Prostate gland (tissue), 2 donors: ENCODE measurements around the gene REST. TPM values are rescaled to one million over a fixed set of nuclear protein-coding genes. Genes with fewer than 3 reads are reported as not detected.

Experiments
- DNase-seq: peaks from one replicate; pipeline ENCODE4 v3.0.0-alpha.2; 2019; ENCODE audit warnings: low spot score
- H3K27ac ChIP-seq, 2 donors: fragments of 200-600 bp; sonication (generic); 2 replicates each; pipeline ENCODE4 v1.5.1; 2017 to 2019
- H3K27me3 ChIP-seq: fragments of 200-600 bp; sonication (generic); replicated peaks from 2 replicates; pipeline ENCODE4 v1.5.1; 2019; ENCODE audit not compliant: insufficient read depth
- H3K36me3 ChIP-seq, 2 donors: fragments of 200-600 bp; sonication (generic); 1 replicate in 1 of 2; 2 replicates in 1 of 2; pipeline versions ENCODE4 v1.5.1 to v1.8.1; 2017 to 2019
- H3K4me1 ChIP-seq: fragments of 200-600 bp; sonication (generic); replicated peaks from 2 replicates; pipeline ENCODE4 v1.5.1; 2019
- H3K4me3 ChIP-seq, 2 donors: fragments of 200-600 bp; sonication (generic); 2 replicates each; pipeline ENCODE4 v1.5.1; 2017 to 2019
- H3K9me3 ChIP-seq: fragments of 200-600 bp; sonication (generic); 2 replicates; pipeline ENCODE4 v1.5.1; 2017
- POLR2A ChIP-seq: fragments of 450-650 bp; IDR thresholded peaks from one replicate; pipeline ENCODE4 v1.6.1; 2016; ENCODE audit warnings: antibody characterized with exemption, mild to moderate bottlenecking
- POLR2AphosphoS5 ChIP-seq: sonication (generic); formaldehyde crosslinking; IDR thresholded peaks from one replicate; pipeline ENCODE4 v1.6.1; 2017; ENCODE audit warnings: antibody characterized with exemption
- WGBS: methylation state at CpG from one replicate; pipeline ENCODE4 v1.1.5; 2018; 5-methylcytosine and 5-hydroxymethylcytosine counted together
- intact Hi-C: fragments of 100-400 bp; cut with DNase I; formaldehyde crosslinking; loops from one replicate; pipeline ENCODE4 v1.14.2; 2022
- total RNA-seq, 2 donors: library from RNA; depleted of rRNA; stranded (reverse); fragments of >200 nt; gene quantifications; one replicate each; pipeline ENCODE4 v1.1.0, GENCODE V29; 2016
- TF ChIP-seq, protein P1 (sequence below), 4 experiments: fragments of 200-600 bp in 2 of 4; fragments of 450-650 bp in 2 of 4; sonication (generic) in 2 of 4; IDR thresholded peaks; 1 replicate in 3 of 4; 2 replicates in 1 of 4; pipeline ENCODE4 v1.5.1; 2016 to 2019; ENCODE audit warnings: antibody characterized with exemption in 4 of 4, mild to moderate bottlenecking in 2 of 4, moderate library complexity in 2 of 4

The REST gene, protein sequence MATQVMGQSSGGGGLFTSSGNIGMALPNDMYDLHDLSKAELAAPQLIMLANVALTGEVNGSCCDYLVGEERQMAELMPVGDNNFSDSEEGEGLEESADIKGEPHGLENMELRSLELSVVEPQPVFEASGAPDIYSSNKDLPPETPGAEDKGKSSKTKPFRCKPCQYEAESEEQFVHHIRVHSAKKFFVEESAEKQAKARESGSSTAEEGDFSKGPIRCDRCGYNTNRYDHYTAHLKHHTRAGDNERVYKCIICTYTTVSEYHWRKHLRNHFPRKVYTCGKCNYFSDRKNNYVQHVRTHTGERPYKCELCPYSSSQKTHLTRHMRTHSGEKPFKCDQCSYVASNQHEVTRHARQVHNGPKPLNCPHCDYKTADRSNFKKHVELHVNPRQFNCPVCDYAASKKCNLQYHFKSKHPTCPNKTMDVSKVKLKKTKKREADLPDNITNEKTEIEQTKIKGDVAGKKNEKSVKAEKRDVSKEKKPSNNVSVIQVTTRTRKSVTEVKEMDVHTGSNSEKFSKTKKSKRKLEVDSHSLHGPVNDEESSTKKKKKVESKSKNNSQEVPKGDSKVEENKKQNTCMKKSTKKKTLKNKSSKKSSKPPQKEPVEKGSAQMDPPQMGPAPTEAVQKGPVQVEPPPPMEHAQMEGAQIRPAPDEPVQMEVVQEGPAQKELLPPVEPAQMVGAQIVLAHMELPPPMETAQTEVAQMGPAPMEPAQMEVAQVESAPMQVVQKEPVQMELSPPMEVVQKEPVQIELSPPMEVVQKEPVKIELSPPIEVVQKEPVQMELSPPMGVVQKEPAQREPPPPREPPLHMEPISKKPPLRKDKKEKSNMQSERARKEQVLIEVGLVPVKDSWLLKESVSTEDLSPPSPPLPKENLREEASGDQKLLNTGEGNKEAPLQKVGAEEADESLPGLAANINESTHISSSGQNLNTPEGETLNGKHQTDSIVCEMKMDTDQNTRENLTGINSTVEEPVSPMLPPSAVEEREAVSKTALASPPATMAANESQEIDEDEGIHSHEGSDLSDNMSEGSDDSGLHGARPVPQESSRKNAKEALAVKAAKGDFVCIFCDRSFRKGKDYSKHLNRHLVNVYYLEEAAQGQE
- total RNA-seq = 10 to 100 TPM; 38.0 to 50.8 TPM

DNA sequence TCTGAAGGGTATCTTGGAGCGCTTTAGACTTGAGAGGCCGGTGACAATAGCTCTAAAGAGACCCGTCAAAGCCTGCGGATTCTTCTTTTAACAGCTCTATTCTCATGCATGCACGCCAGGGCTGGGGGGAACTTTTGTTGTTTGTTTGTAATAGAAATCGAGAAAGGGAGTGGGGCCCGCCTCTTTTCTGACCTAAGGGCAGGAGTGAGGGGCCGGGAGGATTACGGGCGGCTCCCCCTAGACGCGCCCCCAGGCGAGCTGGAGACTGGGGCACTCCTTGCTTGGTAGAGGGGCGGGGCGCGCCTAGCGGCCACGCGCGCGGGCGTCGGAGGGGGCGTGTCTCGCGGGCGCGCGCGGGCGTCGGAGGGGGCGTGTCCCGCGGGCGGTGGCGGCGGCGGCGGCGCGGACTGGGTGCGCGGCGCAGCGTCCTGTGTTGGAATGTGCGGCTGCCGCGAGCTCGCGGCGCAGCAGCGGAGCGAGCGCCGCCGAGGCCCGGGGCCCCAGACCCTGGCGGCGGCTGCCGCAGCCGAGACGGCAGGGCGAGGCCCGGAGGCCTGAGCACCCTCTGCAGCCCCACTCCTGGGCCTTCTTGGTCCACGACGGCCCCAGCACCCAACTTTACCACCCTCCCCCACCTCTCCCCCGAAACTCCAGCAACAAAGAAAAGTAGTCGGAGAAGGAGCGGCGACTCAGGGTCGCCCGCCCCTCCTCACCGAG is at the start of gene REST:
TSS of gene REST (plus strand) at position 412 of the 717 bp plus-strand sequence. CDS start 2,739 bp downstream, outside the sequence.
- TF ChIP-seq, protein P1, sequence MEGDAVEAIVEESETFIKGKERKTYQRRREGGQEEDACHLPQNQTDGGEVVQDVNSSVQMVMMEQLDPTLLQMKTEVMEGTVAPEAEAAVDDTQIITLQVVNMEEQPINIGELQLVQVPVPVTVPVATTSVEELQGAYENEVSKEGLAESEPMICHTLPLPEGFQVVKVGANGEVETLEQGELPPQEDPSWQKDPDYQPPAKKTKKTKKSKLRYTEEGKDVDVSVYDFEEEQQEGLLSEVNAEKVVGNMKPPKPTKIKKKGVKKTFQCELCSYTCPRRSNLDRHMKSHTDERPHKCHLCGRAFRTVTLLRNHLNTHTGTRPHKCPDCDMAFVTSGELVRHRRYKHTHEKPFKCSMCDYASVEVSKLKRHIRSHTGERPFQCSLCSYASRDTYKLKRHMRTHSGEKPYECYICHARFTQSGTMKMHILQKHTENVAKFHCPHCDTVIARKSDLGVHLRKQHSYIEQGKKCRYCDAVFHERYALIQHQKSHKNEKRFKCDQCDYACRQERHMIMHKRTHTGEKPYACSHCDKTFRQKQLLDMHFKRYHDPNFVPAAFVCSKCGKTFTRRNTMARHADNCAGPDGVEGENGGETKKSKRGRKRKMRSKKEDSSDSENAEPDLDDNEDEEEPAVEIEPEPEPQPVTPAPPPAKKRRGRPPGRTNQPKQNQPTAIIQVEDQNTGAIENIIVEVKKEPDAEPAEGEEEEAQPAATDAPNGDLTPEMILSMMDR (IDR thresholded peaks at IDR 0.05) = peak in 2 of 4 experiments; percentile 12 to 24
- TF ChIP-seq POLR2A (peak; percentile 51), POLR2AphosphoS5 (no peak)
- Histone ChIP-seq H3K27ac (peak within 1 kb of the TSS; percentile 96 to 97), H3K4me1 (peaks cover 6% of the 10 kb centered on the region), H3K36me3 (no peaks in the 10 kb centered on the region), H3K27me3 (no peaks in the 10 kb centered on the region), H3K4me3 (peak within 1 kb of the TSS; percentile 89 to 97), H3K9me3 (no peaks in the 10 kb centered on the region)
- intact Hi-C loops = loop anchor here (5.0 kb wide), 1 partner anchor 70 kb away; the partner anchor contains the start of genes NOA1 and POLR2B
- DNase-seq = peak; percentile 73
- WGBS = under 1% methylated on average over 67 of the region's 74 CpGs

DNA sequence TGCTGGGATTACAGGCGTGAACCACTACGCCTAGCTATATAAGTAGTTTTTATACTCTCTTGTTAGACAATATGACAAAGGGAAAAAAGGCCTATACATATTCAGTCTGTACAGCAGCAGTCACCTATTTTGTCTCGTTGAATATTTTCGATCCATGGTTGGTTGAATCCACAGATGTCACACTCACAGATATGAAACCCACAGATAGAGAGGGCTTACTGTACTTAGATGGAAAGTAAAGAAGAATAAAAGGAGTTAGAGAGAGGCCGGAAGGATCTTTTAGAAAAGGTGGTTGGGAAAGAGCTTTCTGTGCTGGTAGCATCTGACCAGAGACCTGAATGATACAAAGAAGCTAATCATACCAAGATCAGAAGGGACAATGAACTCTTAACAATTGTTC is 47.9 kb upstream of the REST start:
- no peak for TF ChIP-seq POLR2AphosphoS5
- TF ChIP-seq, protein P1 (IDR thresholded peaks at IDR 0.05) = no peak
- no peak for TF ChIP-seq POLR2A
- WGBS = over 99% methylated on average over 5 of the region's 5 CpGs
- no peaks in the 10 kb centered on the region for H3K4me1 ChIP-seq
- no peak for DNase-seq
- intact Hi-C loops = no loop called here
- H3K36me3 ChIP-seq = no peaks in the 10 kb centered on the region
- no peak overlapping the region for H3K27ac ChIP-seq
- H3K9me3 ChIP-seq = no peaks in the 10 kb centered on the region
- H3K27me3 ChIP-seq = no peaks in the 10 kb centered on the region
- H3K4me3 ChIP-seq = no peak overlapping the region

DNA sequence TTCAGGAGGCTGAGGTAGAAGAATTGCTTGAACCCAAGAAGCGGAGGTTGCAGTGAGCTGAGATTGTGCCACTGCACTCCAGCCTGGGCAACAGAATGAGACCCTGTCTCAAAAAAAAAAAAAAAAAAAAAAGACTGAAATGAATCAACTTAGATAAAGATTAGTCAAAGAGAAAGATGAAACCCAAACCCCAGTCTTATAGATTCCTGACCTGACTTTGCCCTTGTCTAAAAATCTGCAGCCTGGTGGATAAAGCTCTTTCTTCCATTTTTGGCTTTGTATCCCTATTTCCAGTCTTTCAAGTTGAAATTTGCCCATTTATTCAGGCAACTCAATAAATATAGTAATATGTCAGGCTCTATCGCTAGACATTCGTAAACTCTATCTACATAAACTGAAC is 46.9 kb upstream of the REST start:
- WGBS = 69% methylated on average over 3 of the region's 3 CpGs
- no peak overlapping the region for H3K27ac ChIP-seq
- H3K4me1 ChIP-seq = no peaks in the 10 kb centered on the region
- no peaks in the 10 kb centered on the region for H3K27me3 ChIP-seq
- no peak for TF ChIP-seq POLR2AphosphoS5
- no peak for TF ChIP-seq POLR2A
- TF ChIP-seq, protein P1 (IDR thresholded peaks at IDR 0.05) = no peak
- H3K36me3 ChIP-seq = no peaks in the 10 kb centered on the region
- no peak for DNase-seq
- H3K4me3 ChIP-seq = no peak overlapping the region
- intact Hi-C loops = no loop called here
- no peaks in the 10 kb centered on the region for H3K9me3 ChIP-seq

DNA sequence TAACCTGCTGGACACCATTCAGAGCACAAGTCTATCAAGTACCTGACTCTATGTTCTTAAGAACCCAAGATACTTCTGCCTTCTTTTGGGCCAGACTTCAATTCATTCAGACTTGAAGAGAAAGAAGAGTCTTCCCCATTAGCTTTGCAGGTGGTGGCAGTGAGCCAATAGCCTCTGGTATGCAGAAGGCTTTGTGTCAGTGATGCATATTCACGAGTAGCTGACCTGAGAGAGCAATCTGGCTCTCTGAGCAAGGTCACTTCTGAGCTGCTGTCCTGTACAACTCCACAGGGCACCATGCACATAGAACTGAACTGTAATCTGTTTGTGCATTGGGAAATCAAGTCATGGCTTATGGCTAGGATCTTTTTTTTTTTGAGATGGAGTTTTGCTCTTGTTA is 46.3 kb upstream of the REST start:
- no peaks in the 10 kb centered on the region for H3K4me1 ChIP-seq
- H3K27ac ChIP-seq = no peak overlapping the region
- DNase-seq = no peak
- TF ChIP-seq POLR2A = no peak
- TF ChIP-seq, protein P1 (IDR thresholded peaks at IDR 0.05) = no peak
- no peak for TF ChIP-seq POLR2AphosphoS5
- intact Hi-C loops = no loop called here
- no peaks in the 10 kb centered on the region for H3K9me3 ChIP-seq
- no peaks in the 10 kb centered on the region for H3K27me3 ChIP-seq
- WGBS = 9% methylated on average over 1 of the region's 1 CpG
- H3K36me3 ChIP-seq = no peaks in the 10 kb centered on the region
- no peak overlapping the region for H3K4me3 ChIP-seq
